GM19025 (cell line): ENCODE measurements around the gene ITIH6.
"Not testable (repeated sequence)": the region's sequence is repeated elsewhere in the genome, so short reads cannot be mapped to it uniquely, and the experiment has no call there.

ENCODE experiments used
- ATAC-seq: cut with Tn5 transposase; IDR thresholded peaks from one replicate; pipeline ENCODE4 v1.9.1; 2021; ENCODE audit warnings: mild to moderate bottlenecking, low read depth, moderate library complexity; ENCODE audit not compliant: unreplicated experiment

Gene ITIH6, protein sequence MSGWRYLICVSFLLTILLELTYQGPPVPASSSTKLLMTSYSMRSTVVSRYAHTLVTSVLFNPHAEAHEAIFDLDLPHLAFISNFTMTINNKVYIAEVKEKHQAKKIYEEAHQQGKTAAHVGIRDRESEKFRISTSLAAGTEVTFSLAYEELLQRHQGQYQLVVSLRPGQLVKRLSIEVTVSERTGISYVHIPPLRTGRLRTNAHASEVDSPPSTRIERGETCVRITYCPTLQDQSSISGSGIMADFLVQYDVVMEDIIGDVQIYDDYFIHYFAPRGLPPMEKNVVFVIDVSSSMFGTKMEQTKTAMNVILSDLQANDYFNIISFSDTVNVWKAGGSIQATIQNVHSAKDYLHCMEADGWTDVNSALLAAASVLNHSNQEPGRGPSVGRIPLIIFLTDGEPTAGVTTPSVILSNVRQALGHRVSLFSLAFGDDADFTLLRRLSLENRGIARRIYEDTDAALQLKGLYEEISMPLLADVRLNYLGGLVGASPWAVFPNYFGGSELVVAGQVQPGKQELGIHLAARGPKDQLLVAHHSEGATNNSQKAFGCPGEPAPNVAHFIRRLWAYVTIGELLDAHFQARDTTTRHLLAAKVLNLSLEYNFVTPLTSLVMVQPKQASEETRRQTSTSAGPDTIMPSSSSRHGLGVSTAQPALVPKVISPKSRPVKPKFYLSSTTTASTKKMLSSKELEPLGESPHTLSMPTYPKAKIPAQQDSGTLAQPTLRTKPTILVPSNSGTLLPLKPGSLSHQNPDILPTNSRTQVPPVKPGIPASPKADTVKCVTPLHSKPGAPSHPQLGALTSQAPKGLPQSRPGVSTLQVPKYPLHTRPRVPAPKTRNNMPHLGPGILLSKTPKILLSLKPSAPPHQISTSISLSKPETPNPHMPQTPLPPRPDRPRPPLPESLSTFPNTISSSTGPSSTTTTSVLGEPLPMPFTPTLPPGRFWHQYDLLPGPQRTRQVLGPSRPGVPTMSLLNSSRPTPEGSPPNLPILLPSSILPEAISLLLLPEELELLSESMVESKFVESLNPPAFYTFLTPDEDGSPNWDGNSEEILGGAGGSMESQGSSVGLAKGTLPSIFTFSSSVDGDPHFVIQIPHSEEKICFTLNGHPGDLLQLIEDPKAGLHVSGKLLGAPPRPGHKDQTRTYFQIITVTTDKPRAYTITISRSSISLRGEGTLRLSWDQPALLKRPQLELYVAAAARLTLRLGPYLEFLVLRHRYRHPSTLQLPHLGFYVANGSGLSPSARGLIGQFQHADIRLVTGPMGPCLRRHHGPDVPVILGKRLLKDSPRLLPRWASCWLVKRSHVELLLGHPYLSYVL

DNA sequence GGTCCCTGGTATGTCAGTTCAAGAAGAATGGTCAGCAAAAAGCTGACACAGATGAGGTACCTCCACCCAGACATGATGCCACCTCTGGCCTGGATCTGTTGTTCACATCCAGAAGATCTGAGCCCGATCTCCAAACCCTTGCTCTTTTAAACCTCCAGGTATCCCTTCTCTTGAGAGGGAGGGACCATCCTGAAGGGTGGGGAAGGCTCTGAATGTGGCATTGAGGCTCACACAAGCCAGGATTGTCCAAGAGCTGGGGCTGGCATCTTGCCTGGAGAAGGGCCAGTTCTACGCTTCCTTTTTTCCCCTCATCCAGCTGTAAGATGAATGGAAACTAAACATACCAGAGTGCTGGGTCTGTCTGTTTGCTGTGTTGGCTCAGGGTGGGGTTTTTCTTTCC is at the start of gene ITIH6:
Gene ITIH6 (minus strand): TSS at position 119 of the 400 bp plus-strand sequence. CDS start 45 bp downstream, at position 74.
- ATAC-seq: no peak

DNA sequence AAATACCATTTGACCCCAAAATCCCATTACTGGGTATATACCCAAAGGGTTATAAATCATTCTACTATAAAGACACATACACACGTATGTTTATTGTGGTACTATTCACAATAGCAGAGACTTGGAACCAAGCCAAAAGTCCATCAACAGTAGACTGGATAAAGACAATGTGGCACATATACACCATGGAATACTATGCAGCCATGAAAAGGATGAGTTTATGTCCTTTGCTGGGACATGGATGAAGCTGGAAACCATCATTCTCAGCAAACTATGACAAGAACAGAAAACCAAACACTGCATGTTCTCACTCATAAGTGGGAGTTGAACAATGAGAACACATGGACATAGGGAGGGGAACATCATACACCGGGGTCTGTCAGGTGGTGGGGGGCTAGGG is 49.6 kb upstream of the ITIH6 start:
- not testable (repeated sequence) for ATAC-seq

DNA sequence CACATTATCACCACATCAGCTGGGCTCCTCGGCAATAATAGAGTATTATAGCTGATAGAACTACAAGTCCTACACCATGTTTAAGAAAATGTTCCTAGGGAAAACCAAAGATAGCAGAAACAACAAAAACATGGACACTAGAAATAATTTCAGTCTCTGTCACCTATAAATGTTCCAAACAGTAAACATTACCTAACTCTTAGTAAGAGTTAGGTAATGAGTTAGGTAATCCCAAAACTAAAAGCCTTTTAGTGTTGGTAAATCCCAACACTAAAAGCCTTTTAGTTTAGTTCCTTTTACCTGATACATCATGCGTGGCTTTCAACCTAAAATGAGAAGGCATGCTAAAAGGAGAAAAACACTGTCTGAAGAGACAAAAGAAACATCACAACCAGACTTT is 45.0 kb upstream of the ITIH6 start:
- ATAC-seq: no peak

- no peak for ATAC-seq
Measured at GRCh38 chrX:54842607-54843006, 44.6 kb upstream of the ITIH6 start.

DNA sequence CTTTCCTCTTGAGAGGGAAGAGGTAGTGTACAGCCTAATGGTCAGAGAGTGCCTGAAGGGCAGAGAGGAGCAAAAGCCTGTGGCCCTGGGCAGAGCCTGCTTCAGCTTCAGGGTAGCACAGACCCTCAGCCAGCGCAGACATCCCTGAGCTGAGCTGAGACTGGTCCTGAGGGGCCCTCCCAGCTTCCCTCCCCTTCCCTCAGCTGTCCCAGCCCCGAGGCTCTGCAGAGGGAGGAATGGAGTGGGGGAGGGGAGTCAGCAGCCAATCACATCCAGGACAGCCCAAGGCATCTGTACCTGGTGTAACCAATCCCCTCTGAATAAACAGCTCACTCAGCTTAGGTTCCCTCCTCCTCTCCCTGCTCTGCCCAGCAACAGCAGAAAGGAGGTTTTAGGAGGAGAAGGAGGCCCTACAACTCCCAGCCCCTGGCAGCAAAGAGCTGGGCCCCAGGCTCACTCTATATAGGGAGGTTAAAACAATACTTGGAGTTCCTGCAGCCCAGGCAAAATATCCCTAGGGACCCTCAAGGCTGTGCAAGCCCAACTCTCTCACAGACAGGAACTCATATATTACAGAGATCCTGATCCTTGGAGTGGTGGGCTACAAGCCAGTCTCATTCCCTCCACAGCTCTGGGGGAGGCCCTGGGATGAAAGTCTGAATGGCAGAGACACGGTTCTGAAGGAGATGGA is 43.3 kb upstream of the ITIH6 start:
- not testable (repeated sequence) for ATAC-seq

DNA sequence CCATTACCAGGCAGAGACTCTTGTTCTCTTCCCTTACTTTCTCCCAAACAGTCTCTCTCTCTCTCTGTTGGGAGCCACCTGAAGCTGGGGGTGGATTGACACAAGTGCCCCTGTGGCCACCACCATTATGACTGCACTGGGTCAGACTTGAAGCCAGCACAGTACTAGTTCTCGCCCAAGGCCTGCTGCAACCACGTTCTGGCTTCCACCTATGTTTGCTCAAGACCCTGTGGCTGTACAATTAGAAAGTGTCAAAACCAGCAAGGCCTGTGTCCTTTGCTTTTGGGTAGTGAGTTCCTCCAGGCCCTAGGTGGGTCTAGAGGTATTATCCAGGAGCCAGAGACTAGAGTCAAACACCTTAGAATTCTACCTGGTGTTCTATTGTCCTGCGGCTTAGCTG is 40.5 kb upstream of the ITIH6 start:
- ATAC-seq: no peak

DNA sequence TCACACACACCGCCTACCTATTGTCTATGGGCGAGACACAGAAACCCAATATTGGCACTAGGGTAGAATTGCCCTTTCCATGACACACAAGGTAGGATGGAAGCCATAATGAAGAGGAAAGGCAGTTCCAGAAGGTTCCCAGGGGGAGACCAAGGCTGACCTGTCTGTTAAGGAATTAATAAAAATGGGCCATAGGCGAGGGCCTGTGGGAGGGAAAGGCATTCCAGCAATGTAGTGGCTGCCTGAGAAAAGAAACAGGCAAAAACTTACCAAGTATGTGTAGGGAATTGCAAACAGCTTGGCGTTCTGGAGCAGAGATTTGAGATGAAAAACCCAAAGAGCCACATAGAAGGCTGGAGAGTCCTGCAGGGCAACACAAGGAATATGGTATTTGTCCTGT is 28.5 kb upstream of the ITIH6 start:
- ATAC-seq: no peak

GRCh38 chrX:54825716-54826438 is 27.8 kb upstream of the ITIH6 start:
- no peak for ATAC-seq

DNA sequence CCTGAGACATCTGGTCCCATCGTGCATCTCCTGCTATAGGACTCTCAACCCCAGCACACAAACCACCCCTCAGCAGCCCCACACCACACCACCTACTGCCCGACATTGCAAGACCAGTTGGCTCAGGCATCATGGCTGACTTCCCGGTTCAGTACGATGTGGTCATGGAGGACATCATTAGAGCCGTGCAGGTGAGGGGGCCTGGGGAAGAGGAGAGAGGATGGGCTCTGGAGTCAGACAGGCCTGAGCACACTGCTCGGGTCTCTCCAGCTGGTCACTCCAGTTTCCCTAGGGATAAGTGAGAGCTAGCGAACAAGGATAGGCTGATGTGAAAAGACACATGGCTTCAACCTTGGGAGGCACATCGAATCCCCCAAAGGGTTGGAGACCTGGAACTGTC is 26.7 kb upstream of the ITIH6 start:
- ATAC-seq: no peak

DNA sequence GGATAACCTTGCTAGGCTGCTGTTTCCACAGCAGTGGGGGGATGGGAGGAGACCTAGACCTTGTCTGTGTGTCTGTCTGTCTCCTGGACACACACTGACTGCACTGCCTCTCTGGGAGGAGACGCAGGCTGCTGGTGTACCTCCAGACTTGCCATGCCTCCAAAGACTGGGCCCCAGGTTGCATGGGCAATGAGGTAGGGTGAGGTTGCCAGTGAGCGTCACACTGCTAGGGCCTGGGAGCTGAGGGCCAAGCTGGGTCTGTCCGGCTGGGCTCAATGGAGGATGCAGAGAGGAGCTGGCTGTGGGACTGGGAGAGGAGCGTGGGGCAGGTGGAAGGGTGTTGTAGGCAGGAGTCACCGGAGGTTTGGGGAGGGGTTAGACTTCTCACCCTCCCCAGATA is 26.1 kb upstream of the ITIH6 start:
- no peak for ATAC-seq

DNA sequence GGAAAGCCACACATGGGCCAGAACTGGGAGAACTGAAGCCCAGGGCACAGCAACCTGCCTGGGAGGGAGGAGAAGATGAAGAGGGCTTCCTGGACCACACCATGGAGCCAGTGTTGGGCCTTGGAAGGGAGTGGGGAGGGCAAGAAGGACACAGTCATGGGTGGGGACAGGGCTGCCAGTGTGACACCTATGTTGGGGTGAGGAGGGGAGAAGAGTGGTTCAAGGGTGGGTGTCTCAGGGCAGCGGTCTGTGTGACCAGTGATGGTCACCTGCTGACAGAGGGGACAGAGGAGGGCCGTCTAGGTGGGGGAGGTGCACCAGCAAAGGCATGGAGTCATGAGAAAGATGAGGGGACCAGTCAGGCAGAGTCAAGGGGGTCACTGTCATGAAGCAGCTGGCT is 23.3 kb upstream of the ITIH6 start:
- no peak for ATAC-seq

- no peak for ATAC-seq
Measured at GRCh38 chrX:54820737-54821136, 22.7 kb upstream of the ITIH6 start.

DNA sequence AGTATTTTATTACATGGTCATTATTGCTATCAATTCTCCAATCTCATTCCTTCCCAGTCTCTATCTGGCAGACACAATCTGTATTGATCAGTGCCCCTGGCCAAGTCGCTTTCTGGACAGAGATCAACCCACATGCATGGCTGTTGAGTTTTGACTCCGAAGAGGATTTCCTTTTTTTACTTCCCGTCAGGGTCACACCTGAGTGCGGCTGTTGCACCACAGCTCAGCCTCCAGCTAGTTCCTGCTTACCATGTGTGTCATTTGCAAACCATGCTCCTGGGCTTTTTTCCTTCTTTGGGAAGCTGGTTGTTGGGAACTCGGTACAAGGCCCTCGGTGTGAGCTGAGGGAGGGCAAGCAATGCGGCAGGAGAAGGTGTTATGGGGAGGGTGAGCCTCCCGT is 21.1 kb upstream of the ITIH6 start:
- ATAC-seq: no peak

DNA sequence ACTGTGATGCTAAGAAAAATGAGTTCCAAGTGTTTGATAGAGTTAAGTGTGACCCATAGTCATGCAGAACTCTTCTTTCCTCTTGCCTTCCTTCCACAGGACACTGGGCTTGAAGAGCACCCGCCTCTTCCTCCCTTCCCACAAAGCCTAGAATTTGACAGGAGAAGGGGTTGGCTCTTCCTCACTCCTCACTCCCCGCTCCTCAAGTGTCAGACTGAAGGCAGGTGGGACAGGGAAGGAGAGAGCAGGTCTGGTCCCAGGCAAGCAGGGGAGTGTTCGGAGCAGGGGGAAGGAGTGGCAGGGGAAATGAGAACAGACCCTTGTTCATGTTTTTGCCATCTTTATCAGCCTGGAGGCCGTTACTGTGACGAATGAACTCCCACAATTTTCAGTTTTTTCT is 20.2 kb upstream of the ITIH6 start:
- no peak for ATAC-seq

GRCh38 chrX:54817220-54817820 is 19.3 kb upstream of the ITIH6 start:
- ATAC-seq: no peak

DNA sequence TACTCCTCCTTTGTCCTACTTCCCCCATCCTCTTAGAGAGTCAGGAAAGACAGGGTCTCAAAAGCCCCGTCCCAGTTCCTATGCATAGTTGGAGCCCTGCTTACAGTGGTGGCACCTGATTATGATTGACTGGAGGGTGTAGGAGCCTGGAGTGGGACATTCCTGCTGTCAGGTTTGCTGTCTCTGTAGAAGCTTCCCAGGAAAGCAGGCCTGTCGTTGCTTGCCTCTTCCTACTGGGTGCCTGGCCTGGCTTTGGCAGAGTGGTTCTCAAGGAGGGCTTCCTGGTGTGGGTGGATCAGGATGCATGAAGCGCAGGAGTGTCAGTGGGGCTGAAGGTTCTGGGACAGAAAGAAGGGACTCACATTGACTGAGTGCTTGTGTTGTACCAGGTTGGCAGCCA is 14.3 kb upstream of the ITIH6 start:
- ATAC-seq: no peak

DNA sequence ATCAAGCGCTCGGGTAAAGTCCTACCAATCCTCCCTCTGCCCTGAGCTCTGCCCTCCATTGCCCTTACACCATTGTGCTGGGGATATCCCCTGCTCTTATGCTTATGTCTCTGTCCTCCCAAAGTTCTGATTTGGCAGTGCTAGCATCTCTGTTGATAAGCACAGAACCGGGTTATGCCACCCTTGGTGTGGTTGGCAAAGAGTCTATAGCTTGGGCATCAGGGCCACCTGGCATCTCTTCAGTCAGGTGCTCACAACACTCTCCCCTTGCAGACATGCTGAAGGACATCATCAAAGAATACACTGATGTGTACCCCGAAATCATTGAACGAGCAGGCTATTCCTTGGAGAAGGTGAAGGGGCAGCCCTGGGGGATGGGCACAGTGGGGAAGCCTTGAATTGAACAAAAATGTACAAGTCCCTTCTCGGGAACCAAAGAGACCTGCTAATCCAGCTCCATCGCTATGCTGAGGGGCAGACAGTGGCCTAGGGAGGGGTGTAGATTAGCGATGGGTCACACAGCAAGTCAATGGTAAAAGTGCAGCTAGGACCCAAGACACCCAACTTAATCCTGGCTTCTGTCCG is 13.3 kb upstream of the ITIH6 start:
- no peak for ATAC-seq

DNA sequence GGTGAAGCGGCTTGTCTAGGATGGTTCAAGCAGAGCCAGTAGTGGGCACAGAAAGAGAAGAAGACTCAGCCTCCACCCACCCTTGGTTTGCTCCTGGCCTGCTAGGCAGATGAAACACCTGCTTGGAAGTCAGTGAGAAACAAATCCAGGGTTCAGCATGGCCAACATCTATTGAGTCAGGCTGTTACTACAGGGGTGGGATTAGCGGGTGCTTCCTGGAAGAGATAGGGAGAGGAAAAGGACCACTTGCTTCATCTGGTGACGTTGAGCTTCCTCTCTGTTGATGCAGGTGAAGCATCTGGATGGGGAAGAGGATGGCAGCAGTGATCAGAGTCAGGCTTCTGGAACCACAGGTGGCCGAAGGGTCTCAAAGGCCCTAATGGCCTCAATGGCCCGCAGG is 12.5 kb upstream of the ITIH6 start:
- no peak for ATAC-seq
